ENCODE results near the gene SQOR.

The SQOR gene

DNA sequence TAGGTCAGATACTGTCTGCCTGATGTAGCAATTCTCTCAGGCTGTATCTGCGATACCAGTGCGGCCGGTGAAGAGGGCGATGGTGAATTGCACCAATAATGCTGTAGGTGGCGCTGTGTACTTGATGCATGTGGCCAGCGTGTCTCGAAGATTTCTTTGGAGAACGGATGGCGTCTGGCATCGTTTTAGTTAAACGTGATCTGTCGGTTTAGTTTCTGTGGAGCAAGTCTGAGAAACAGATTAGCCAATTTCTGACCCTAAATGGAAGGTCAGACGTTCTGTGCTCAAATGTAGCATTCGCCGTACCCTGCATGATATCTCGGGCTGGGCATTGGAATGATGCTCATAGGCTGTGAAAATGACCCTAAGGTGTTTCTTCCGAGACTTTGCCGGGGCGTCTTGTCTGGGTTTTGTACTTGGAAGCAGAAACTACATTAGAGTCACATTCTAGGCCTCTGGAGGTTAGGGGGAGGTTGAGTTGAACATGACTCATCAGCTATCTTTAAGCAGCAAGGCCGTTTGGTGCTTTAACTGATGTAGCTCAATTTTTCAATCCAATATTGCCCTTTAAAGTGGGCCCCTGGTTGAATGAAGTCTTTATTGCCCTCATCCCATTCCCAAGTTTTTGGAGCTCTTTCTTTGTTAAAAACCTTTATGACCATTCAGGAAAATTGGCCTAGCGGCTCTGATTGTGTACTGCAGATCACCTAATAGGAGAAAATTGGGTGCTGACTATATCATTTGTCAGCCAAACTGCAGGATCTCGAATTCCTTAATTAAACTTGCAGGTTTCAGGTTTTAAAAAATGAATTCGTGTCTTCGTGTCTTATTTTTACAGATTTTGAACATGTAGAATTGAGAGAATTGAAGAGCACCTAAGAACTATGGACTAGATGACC is 80.0 kb downstream of the SQOR start:
- peak; percentile 11 to 50 for DNase-seq

- no peak for DNase-seq
Observed at GRCh38 chr15:45715528-45715927, 80.7 kb downstream of the SQOR start.

GRCh38 chr15:45719490-45719889 is 84.7 kb downstream of the SQOR start:
- no peak for DNase-seq

DNA sequence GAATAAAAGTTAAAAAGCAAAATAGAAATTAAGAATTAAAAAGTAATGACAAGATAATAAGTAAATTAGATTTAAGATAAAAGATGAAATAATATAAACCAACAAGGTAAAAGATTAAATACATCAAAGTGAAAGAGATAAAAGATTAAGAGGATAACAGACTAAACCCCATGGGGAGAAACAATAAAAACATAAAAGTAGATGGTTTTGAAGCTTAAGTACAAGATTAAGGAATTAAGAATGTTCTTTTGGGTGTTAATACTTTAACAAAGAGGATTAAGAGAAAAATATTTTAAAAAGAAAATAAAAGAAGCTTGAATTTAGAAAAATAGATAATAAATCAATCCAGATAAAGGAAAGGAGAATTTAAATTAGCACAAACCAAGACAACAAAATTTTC is 85.4 kb downstream of the SQOR start:
- no peak for DNase-seq

DNA sequence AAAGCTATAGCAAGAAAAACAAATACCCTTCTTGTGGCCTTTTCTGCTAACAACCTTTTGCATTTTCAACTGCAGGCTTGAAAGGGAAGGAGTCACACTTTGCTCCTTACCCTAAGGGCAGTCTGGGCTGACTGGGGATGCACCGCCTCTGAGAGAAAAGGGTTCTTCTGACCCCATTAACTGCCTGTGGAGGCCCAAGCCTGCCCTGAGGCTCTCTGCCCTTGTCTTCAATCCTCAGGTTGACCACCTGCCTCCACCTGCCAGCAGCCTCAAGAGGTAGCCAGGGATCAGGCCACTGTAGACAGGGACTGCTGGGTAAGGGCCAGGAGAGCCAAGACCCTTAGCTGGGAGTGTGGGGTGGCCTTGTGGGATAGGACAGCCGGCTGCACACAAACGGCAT is 93.8 kb downstream of the SQOR start:
- no peak for DNase-seq

- no peak for DNase-seq
Observed at GRCh38 chr15:45729141-45729540, 94.3 kb downstream of the SQOR start.

DNA sequence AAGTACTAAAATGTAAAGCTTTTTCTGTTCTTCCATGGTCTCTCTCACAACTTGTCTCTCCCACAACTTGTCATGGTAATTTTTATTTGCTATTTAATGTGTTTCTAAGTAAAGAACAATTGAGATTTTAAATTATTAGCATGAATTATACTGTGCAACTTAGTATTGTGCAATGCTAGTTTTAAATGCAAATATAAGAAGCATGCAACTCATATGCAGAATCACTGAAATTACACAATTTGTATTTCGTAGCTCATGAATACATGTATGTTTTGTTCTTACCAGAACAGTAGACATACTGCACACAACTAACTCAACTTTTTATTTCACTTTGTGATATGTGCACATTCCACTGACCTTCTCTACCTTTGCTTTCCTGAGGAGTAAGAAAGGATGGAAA is 96.5 kb downstream of the SQOR start:
- DNase-seq = no peak

DNA sequence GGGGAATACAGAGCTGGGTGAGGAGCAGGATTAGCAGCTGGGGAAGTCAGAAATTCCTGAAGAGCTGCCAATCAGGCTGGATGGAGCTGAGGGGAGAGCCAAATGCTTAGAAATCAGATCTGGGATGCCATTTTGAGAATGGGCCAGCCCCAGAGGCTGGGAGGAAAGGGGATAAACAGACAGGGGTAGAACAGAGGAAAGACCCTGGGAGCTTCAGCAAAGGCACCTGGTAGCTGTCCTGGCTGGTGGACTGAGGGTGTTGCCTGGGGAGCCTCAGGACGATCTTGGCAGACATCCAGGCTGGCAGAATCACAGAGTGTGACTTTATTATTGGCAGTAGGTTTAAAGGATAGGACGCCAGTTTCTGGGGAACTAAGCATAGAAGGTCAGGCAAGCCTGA is 97.8 kb downstream of the SQOR start:
- no peak for DNase-seq

- no peak for DNase-seq
Observed at GRCh38 chr15:45734260-45734711, 99.5 kb downstream of the SQOR start.
